Measurements from ENCODE around the gene PEX5L. TPM values are rescaled to one million over a fixed set of nuclear protein-coding genes. Genes with fewer than 3 reads are reported as not detected.

The PEX5L gene
- total RNA-seq, 1 donor from 2014 or later = not detected

DNA sequence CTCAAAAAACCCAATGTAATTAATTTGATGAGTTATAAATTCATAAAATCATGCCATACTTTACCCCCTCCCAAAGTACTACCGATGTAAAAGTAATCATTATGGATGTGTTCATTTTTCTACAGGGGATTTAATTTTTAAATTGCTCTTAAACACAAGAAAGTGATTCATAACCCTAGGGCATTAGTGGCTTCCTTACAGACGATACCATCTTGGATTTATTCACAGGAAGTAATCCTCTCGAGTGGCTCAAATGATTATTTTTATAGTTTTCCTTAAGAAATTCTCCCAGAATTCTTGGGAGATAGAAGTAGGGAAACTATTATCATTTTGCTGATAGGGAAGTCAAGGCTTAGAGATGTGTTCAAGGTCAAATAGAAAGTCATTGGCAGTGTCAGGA is 80.9 kb downstream of the PEX5L start:
- Mint-ChIP-seq H3K27ac (no peak overlapping the region), H3K9me3 (peaks cover 4% of the 10 kb centered on the region), H3K4me1 (peaks cover 15% of the 10 kb centered on the region), H3K4me3 (no peak overlapping the region), H3K36me3 (ENCODE audit: low read depth) (no peaks in the 10 kb centered on the region), H3K27me3 (peaks cover 27% of the 10 kb centered on the region)
- CTCF ChIA-PET = no interaction called here
- no peak for TF ChIP-seq CTCF (IDR thresholded peaks at IDR 0.05)
- intact Hi-C loops (cut with micrococcal nuclease) = no loop called here
- POLR2A ChIA-PET = no interaction called here
- ATAC-seq (ENCODE audit: low read depth) (no peak), DNase-seq (no peak)

DNA sequence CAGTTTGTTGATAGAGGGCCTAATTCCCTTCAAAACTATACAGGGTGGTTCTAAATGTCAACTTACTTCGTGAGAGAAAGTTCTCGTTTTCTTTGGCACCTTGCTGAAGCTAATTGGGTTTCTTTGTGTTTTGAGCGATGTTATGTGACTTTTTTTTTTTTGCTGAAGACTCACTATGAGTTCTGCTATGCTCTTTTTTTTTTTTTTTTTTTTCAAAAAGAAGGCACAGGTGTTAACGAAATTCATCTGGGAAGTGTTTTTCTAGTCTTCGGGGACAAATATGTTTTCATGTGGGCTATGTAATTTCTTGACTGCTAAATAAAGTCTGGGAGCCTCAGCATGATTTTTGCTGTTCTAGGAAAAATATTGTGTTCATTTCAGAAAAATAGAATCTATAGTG is 81.5 kb downstream of the PEX5L start:
- Mint-ChIP-seq H3K36me3 (ENCODE audit: low read depth) (no peaks in the 10 kb centered on the region), H3K4me3 (no peak overlapping the region), H3K9me3 (peaks cover 4% of the 10 kb centered on the region), H3K4me1 (peaks cover 15% of the 10 kb centered on the region), H3K27me3 (peaks cover 30% of the 10 kb centered on the region), H3K27ac (no peak overlapping the region)
- CTCF ChIA-PET = no interaction called here
- ATAC-seq (ENCODE audit: low read depth) (no peak), DNase-seq (no peak)
- intact Hi-C loops (cut with micrococcal nuclease) = no loop called here
- no peak for TF ChIP-seq CTCF (IDR thresholded peaks at IDR 0.05)
- POLR2A ChIA-PET = no interaction called here

DNA sequence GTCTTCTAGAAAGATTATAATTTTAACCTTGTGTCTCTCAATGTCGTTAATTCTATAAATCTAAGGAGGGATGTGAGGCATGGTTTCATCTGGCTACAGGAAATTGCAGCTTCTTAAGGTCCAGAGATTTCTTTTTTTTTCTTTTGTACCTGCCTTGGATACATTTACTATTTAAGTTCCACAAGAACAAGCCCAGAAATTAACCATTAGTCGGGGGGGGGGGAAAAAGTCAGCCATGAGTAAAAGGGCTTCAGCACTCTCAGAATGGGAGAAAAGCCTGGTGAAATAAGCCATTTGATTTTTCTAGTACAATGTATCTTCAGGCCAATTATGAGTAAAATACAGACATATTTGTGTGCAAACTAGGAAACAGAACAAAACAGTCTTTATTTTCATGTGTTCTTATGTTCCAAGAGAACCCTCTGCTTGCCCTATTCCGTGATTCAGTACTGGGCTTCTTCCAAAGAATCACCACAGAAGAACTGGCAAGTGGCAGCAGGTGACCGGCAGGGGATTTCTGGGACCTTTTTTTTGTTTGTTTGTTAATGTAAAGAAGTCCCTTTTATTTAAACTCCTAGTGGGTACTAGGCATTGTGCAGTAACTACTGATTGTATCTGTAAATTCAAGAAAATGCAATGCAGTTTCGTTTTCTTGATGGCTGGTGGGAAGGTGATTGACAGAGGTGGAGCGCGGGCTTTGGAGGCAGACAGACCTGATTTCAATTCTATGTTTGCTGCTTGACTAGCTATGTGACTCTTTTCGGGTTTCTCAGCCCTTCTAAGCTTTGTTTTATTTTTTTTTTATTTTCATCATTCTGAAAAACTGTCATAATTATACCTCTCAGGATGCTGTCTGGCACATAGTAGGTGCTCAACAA is 82.5 kb downstream of the PEX5L start:
- no peak overlapping the region for H3K27ac Mint-ChIP-seq
- POLR2A ChIA-PET = no interaction called here
- H3K4me3 Mint-ChIP-seq = no peak overlapping the region
- DNase-seq (no peak), ATAC-seq (ENCODE audit: low read depth) (no peak)
- H3K9me3 Mint-ChIP-seq = peaks cover 4% of the 10 kb centered on the region
- no peaks in the 10 kb centered on the region for H3K36me3 Mint-ChIP-seq (ENCODE audit: low read depth)
- CTCF ChIA-PET = no interaction called here
- peaks cover 30% of the 10 kb centered on the region for H3K27me3 Mint-ChIP-seq
- intact Hi-C loops (cut with micrococcal nuclease) = no loop called here
- no peak for TF ChIP-seq CTCF (IDR thresholded peaks at IDR 0.05)
- H3K4me1 Mint-ChIP-seq = peaks cover 15% of the 10 kb centered on the region

DNA sequence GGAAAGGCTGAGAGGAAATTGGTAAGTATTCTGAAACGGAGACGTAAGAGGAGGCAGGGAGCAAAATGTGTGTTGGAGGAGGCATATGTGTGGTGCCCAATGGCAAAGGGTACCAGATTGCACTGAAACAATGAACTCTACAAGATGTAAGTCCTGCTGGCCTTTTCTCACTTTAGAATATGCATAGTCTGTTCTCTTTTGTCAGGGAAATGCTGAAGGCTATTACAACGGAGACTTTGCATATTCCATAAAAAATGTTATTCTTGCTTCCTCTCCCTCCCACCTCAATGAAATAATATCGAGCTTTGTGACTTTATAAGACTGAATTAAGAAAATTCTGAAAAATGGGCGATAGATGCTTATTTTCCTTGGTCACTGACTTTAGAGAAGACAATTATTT is 85.9 kb downstream of the PEX5L start:
- POLR2A ChIA-PET = no interaction called here
- intact Hi-C loops (cut with micrococcal nuclease) = no loop called here
- H3K36me3 Mint-ChIP-seq (ENCODE audit: low read depth) = no peaks in the 10 kb centered on the region
- CTCF ChIA-PET = no interaction called here
- DNase-seq (no peak), ATAC-seq (ENCODE audit: low read depth) (no peak)
- no peak for TF ChIP-seq CTCF (IDR thresholded peaks at IDR 0.05)
- H3K9me3 Mint-ChIP-seq = peaks cover 4% of the 10 kb centered on the region
- H3K4me1 Mint-ChIP-seq = no peaks in the 10 kb centered on the region
- H3K27me3 Mint-ChIP-seq = peaks cover 31% of the 10 kb centered on the region
- H3K4me3 Mint-ChIP-seq = no peak overlapping the region
- no peak overlapping the region for H3K27ac Mint-ChIP-seq

GRCh38 chr3:179949869-179950268 is 86.9 kb downstream of the PEX5L start:
- Mint-ChIP-seq H3K4me3 (no peak overlapping the region), H3K27ac (no peak overlapping the region), H3K36me3 (ENCODE audit: low read depth) (no peaks in the 10 kb centered on the region), H3K9me3 (peaks cover 4% of the 10 kb centered on the region), H3K27me3 (peaks cover 34% of the 10 kb centered on the region), H3K4me1 (no peaks in the 10 kb centered on the region)
- intact Hi-C loops (cut with micrococcal nuclease) = no loop called here
- ATAC-seq (ENCODE audit: low read depth) = no peak
- no peak for DNase-seq
- CTCF ChIA-PET = no interaction called here
- POLR2A ChIA-PET = no interaction called here
- no peak for TF ChIP-seq CTCF (IDR thresholded peaks at IDR 0.05)
